OCI-LY7 (cell line): ENCODE measurements around the gene RFX3.

Source experiments
- EZH2phosphoT487 ChIP-seq: fragments of 200-600 bp; sonication (generic); IDR thresholded peaks from 2 replicates; pipeline ENCODE4 v1.6.1; 2018; ENCODE audit warnings: low read depth, borderline replicate concordance, mild to moderate bottlenecking, mixed run types, antibody characterized with exemption, low read length, moderate library complexity, mixed read lengths
- TF ChIP-seq, protein P1 (sequence below): fragments of 200-600 bp; sonication (generic); conservative IDR thresholded peaks from 2 replicates; pipeline ENCODE4 v1.5.1; 2014; ENCODE audit warnings: mild to moderate bottlenecking, antibody characterized with exemption, low read length, moderate library complexity, mixed read lengths

DNA sequence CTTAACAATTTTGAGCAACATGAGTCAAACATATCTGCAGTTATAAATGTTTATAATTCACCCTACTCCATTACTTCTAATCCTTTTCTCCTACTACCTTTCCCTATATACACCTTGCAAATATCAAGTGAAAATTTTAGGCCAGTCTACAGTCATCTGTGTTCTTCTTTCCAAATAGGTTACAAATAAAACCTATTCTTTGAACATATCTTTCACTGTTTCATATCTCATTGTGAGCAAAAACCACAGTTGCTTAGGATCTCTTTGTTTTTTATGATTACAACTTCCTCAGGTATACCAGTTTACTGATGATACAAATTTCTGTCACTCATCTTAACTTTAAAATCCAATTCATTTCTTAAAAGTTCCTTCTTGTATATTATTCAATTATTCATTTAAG is 34.4 kb downstream of the RFX3 start:
- TF ChIP-seq, protein P1, sequence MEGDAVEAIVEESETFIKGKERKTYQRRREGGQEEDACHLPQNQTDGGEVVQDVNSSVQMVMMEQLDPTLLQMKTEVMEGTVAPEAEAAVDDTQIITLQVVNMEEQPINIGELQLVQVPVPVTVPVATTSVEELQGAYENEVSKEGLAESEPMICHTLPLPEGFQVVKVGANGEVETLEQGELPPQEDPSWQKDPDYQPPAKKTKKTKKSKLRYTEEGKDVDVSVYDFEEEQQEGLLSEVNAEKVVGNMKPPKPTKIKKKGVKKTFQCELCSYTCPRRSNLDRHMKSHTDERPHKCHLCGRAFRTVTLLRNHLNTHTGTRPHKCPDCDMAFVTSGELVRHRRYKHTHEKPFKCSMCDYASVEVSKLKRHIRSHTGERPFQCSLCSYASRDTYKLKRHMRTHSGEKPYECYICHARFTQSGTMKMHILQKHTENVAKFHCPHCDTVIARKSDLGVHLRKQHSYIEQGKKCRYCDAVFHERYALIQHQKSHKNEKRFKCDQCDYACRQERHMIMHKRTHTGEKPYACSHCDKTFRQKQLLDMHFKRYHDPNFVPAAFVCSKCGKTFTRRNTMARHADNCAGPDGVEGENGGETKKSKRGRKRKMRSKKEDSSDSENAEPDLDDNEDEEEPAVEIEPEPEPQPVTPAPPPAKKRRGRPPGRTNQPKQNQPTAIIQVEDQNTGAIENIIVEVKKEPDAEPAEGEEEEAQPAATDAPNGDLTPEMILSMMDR = no peak
- no peak for TF ChIP-seq EZH2phosphoT487
